Measurements from ENCODE around the gene HPS1. TPM values are rescaled to one million over a fixed set of nuclear protein-coding genes. Genes with fewer than 3 reads are reported as not detected.

HPS1 gene
- total RNA-seq, 1 donor from 2014 or later: 31.9 TPM

DNA sequence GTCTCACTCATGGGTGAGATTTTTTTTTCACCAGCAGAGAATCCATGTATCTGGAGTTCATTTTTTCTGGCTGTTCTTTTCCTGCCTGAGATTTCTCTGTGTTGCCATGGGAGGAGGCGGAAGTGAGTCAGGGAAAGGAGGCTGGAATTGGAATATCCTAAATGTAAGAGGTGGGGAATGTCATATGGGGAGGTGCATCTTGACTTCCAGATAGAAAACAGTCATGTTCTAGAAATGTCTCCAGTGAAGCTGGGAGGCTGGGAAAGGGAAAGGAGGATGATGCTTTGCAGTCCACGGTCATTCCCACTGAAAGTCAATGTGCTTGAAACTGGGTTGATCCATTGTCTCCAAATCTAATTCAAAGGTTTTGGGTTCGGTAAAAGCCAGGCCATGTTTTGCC is 39.7 kb upstream of the HPS1 start:
- TF ChIP-seq, protein P1, sequence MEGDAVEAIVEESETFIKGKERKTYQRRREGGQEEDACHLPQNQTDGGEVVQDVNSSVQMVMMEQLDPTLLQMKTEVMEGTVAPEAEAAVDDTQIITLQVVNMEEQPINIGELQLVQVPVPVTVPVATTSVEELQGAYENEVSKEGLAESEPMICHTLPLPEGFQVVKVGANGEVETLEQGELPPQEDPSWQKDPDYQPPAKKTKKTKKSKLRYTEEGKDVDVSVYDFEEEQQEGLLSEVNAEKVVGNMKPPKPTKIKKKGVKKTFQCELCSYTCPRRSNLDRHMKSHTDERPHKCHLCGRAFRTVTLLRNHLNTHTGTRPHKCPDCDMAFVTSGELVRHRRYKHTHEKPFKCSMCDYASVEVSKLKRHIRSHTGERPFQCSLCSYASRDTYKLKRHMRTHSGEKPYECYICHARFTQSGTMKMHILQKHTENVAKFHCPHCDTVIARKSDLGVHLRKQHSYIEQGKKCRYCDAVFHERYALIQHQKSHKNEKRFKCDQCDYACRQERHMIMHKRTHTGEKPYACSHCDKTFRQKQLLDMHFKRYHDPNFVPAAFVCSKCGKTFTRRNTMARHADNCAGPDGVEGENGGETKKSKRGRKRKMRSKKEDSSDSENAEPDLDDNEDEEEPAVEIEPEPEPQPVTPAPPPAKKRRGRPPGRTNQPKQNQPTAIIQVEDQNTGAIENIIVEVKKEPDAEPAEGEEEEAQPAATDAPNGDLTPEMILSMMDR (IDR thresholded peaks at IDR 0.05; ENCODE audit: borderline replicate concordance): no peak
- Histone ChIP-seq H3K36me3 (no peaks in the 10 kb centered on the region), H3K4me1 (no peaks in the 10 kb centered on the region), H3K9me3 (replicated peaks) (peaks cover 10% of the 10 kb centered on the region), H3K4me3 (no peak overlapping the region), H3K27ac (replicated peaks) (no peak overlapping the region), H3K27me3 (ENCODE audit: low read depth) (peaks cover 4% of the 10 kb centered on the region)
- no peak for DNase-seq
- intact Hi-C loops (cut with micrococcal nuclease): no loop called here

DNA sequence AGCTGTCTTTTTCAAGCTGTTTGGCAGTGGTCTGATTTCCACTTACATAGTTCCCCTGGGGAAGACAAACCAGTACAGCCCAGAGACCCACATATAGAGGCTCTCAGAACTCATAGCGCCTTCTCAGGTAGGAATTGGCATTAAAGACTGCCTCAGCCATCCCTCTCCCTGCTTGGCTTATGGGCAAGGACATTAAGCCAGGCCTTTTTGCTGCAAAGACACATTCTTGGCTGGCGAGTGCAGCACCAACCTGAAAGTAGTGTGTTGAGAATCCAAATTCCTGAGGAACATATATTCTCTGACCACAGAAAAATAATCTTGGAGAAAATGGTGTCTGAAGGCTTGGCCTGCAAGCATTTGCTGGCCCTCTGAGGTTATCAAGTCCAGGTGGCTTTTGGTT is 39.2 kb upstream of the HPS1 start:
- peaks cover 10% of the 10 kb centered on the region for H3K9me3 ChIP-seq (replicated peaks)
- no peak for DNase-seq
- intact Hi-C loops (cut with micrococcal nuclease): no loop called here

DNA sequence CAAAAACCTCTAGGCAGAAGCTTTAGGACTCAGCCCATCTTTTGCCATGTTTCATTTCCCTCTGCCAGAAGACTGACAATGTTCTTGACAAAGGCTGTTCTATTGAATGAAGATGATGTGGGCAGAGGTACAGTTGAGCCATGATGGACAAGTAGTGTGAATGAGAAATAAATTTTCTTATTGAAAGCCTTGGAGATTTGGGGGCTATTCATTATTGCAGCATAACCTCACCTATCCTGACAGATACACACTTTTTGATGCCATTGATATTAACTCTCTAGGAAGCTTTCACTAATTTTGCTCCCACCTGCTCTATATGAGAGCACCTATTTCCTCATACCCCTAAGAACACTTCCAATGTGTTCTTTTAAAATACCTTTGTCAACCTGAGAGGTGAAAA is 36.9 kb upstream of the HPS1 start:
- intact Hi-C loops (cut with micrococcal nuclease): no loop called here

More for the DNA sequence above, 39.2 kb upstream of the HPS1 start:
- H3K27ac ChIP-seq (replicated peaks): no peak overlapping the region
- H3K4me3 ChIP-seq: no peak overlapping the region
- TF ChIP-seq, protein P1 (IDR thresholded peaks at IDR 0.05; ENCODE audit: borderline replicate concordance): no peak
- peaks cover 4% of the 10 kb centered on the region for H3K27me3 ChIP-seq (ENCODE audit: low read depth)
- H3K4me1 ChIP-seq: no peaks in the 10 kb centered on the region
- no peaks in the 10 kb centered on the region for H3K36me3 ChIP-seq

DNA sequence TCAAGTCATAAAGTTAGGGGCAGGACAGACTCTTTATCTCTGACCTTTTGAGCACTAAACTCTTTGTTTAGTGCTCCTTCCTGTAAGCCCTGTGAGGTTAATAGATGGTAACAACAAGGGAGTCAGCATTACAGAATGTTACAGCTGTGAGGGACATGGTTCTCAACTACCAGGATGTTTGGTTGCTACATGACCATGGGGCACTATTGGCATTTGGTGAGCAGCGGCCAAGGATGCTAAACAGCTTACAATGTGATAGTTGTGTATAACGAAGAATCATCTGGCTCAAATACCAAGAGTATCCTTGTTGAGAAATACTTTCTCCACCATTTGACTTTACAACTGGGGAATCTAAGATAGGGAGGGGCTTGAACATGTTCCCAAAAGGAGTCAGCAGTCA is 35.4 kb upstream of the HPS1 start:
- H3K9me3 ChIP-seq (replicated peaks): peaks cover 10% of the 10 kb centered on the region
- H3K27me3 ChIP-seq (ENCODE audit: low read depth): peaks cover 4% of the 10 kb centered on the region
- intact Hi-C loops (cut with micrococcal nuclease): no loop called here
- H3K27ac ChIP-seq (replicated peaks): no peak overlapping the region
- no peak for DNase-seq
- TF ChIP-seq, protein P1 (IDR thresholded peaks at IDR 0.05; ENCODE audit: borderline replicate concordance): no peak
- H3K4me1 ChIP-seq: no peaks in the 10 kb centered on the region
- no peak overlapping the region for H3K4me3 ChIP-seq
- H3K36me3 ChIP-seq: no peaks in the 10 kb centered on the region

More for the DNA sequence above, 36.9 kb upstream of the HPS1 start:
- Histone ChIP-seq H3K9me3 (replicated peaks) (peaks cover 10% of the 10 kb centered on the region), H3K27ac (replicated peaks) (no peak overlapping the region), H3K4me1 (no peaks in the 10 kb centered on the region), H3K4me3 (no peak overlapping the region), H3K36me3 (no peaks in the 10 kb centered on the region), H3K27me3 (ENCODE audit: low read depth) (peaks cover 4% of the 10 kb centered on the region)
- TF ChIP-seq, protein P1 (IDR thresholded peaks at IDR 0.05; ENCODE audit: borderline replicate concordance): no peak
- DNase-seq: no peak

DNA sequence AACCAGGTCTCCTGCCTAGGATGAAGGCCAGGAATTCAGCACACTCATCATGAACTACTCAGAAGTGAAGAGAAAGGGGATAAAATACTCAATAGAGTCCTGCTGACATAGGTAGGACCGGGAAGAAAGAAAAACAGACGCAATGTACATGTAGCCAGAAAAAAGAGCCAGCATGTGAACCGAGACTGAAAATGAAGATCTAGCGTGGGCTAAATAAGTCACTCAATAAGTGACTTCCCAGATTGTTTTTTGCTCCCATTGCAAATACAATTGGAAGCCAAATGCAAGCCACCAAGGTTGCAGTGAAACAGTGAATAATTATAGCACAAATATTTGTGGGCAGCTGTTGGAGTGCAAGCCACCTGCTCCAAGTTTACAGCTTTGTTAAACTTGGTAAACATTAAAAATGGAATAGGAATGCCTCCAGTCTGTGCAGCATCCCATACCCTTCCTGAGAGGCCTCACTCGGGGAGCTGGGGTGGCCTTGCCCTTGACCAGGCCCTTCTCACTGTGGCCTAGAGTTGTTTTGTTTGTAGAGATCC is 34.7 kb upstream of the HPS1 start:
- Histone ChIP-seq H3K27ac (replicated peaks) (no peak overlapping the region), H3K4me3 (no peak overlapping the region), H3K9me3 (replicated peaks) (peaks cover 10% of the 10 kb centered on the region), H3K36me3 (no peaks in the 10 kb centered on the region), H3K27me3 (ENCODE audit: low read depth) (peaks cover 4% of the 10 kb centered on the region), H3K4me1 (no peaks in the 10 kb centered on the region)
- TF ChIP-seq, protein P1 (IDR thresholded peaks at IDR 0.05; ENCODE audit: borderline replicate concordance): no peak
- DNase-seq: no peak
- intact Hi-C loops (cut with micrococcal nuclease): no loop called here
